HG02973 (cell line): Measurements from ENCODE around the gene NKAPL.

ENCODE experiments used
- ATAC-seq: cut with Tn5 transposase; IDR thresholded peaks from one replicate; pipeline ENCODE4 v1.9.1; 2021; ENCODE audit warnings: moderate library complexity; ENCODE audit not compliant: unreplicated experiment

The NKAPL gene

GRCh38 chr6:28258877-28259777 lies at the start of gene NKAPL:
TSS of gene NKAPL (plus strand) at chr6:28259297. CDS start at chr6:28259372, 75 bp downstream.
- ATAC-seq: no peak

GRCh38 chr6:28209753-28210535 lies 49.2 kb upstream of the NKAPL start:
- ATAC-seq: no peak

GRCh38 chr6:28211840-28212509 lies 47.1 kb upstream of the NKAPL start:
- no peak for ATAC-seq

- ATAC-seq: no peak
These were observed 46.4 kb upstream of the NKAPL start for GRCh38 chr6:28212510-28213212.

- ATAC-seq: no peak
These were observed 45.9 kb upstream of the NKAPL start for GRCh38 chr6:28213213-28213523.

GRCh38 chr6:28215425-28215824 lies 43.7 kb upstream of the NKAPL start:
- no peak for ATAC-seq

- ATAC-seq: no peak
These were observed 41.2 kb upstream of the NKAPL start for GRCh38 chr6:28217890-28218289.

GRCh38 chr6:28218312-28219248 lies 40.5 kb upstream of the NKAPL start:
- ATAC-seq: no peak

- ATAC-seq: no peak
These were observed 38.6 kb upstream of the NKAPL start for GRCh38 chr6:28220257-28221133.

- no peak for ATAC-seq
These were observed 34.7 kb upstream of the NKAPL start for GRCh38 chr6:28224131-28225055.

GRCh38 chr6:28225056-28225834 lies 33.9 kb upstream of the NKAPL start, which contains the start of gene ZSCAN9:
TSS of gene ZSCAN9 (plus strand) at chr6:28225275. CDS start at chr6:28227085, 1,810 bp downstream.
- ATAC-seq: no peak

GRCh38 chr6:28226460-28226859 lies 32.6 kb upstream of the NKAPL start:
- ATAC-seq: no peak

GRCh38 chr6:28232785-28233184 lies 26.3 kb upstream of the NKAPL start:
- no peak for ATAC-seq

GRCh38 chr6:28235912-28236452 lies 23.1 kb upstream of the NKAPL start:
- no peak for ATAC-seq

GRCh38 chr6:28239636-28240035 lies 19.5 kb upstream of the NKAPL start:
- ATAC-seq: no peak

GRCh38 chr6:28240471-28240870 lies 18.6 kb upstream of the NKAPL start:
- ATAC-seq: no peak

- no peak for ATAC-seq
These were observed 15.2 kb upstream of the NKAPL start for GRCh38 chr6:28243946-28244345.
